CD14-positive monocyte (primary cell): Measurements from ENCODE around the gene PELI2. TPM values are rescaled to one million over a fixed set of nuclear protein-coding genes. Genes with fewer than 3 reads are reported as not detected.

Source experiments
- DNase-seq, 3 donors: peaks; one replicate each; pipeline ENCODE4 v3.0.0-alpha.2; 2011 to 2022
- H2AFZ ChIP-seq: 2 replicates; pipeline ENCODE4 v1.6.0; 2012; ENCODE audit warnings: mild to moderate bottlenecking, low read depth, low read length, inconsistent platforms; ENCODE audit not compliant: insufficient read depth, poor library complexity, severe bottlenecking
- H3K27ac ChIP-seq, 2 donors: 1 replicate in 1 of 2; 2 replicates in 1 of 2; pipeline ENCODE4 v1.5.1; 2012 to 2013; ENCODE audit warnings: low read length in 2 of 2, control low read depth in 1 of 2, inconsistent platforms in 1 of 2, low read depth in 1 of 2, mild to moderate bottlenecking in 1 of 2
- H3K27me3 ChIP-seq, 2 donors: one replicate each; pipeline versions ENCODE4 v1.6.0 to v1.6.1; 2011 to 2013; ENCODE audit warnings: low read length in 2 of 2; ENCODE audit not compliant: control insufficient read depth in 2 of 2, insufficient read depth in 2 of 2
- H3K36me3 ChIP-seq, 2 donors: replicated peaks in 1 of 2; 1 replicate in 1 of 2; 2 replicates in 1 of 2; pipeline versions ENCODE4 v1.5.1 to v1.6.1; 2012 to 2013; ENCODE audit warnings: low read length in 2 of 2, control low read depth in 1 of 2, inconsistent platforms in 1 of 2, mild to moderate bottlenecking in 1 of 2; ENCODE audit not compliant: insufficient read depth in 2 of 2, control insufficient read depth in 1 of 2
- H3K4me1 ChIP-seq, 2 donors: 1 replicate in 1 of 2; 2 replicates in 1 of 2; pipeline versions ENCODE4 v1.5.1 to v1.6.1; 2012 to 2013; ENCODE audit warnings: low read length in 2 of 2, control low read depth in 1 of 2, inconsistent platforms in 1 of 2, mild to moderate bottlenecking in 1 of 2, moderate library complexity in 1 of 2; ENCODE audit not compliant: insufficient read depth in 2 of 2, control insufficient read depth in 1 of 2
- H3K4me2 ChIP-seq: replicated peaks from 2 replicates; pipeline ENCODE3; 2012; ENCODE audit warnings: low read length, moderate library complexity, mild to moderate bottlenecking; ENCODE audit not compliant: poor library complexity, severe bottlenecking; ENCODE audit errors: extremely low read depth
- H3K4me3 ChIP-seq, 3 experiments: fragments of 200-600 bp in 1 of 3; sonication (generic) in 1 of 3; replicated peaks in 1 of 3; 1 replicate in 2 of 3; 2 replicates in 1 of 3; pipeline ENCODE4 v1.5.1; 2011 to 2013; ENCODE audit warnings: low read length in 3 of 3, mild to moderate bottlenecking in 3 of 3, control low read depth in 2 of 3, low read depth in 2 of 3, inconsistent platforms in 1 of 3, moderate library complexity in 1 of 3
- H3K79me2 ChIP-seq: 2 replicates; pipeline ENCODE4 v1.6.0; 2012; ENCODE audit warnings: mild to moderate bottlenecking, control low read depth, inconsistent platforms, low read length, moderate library complexity; ENCODE audit not compliant: insufficient read depth
- H3K9ac ChIP-seq: 2 replicates; pipeline ENCODE4 v1.6.0; 2017; ENCODE audit warnings: low read length, mild to moderate bottlenecking; ENCODE audit not compliant: insufficient read depth, poor library complexity, severe bottlenecking
- H3K9me3 ChIP-seq, 2 donors: replicated peaks in 1 of 2; 1 replicate in 1 of 2; 2 replicates in 1 of 2; pipeline versions ENCODE4 v1.5.1 to v1.6.1; 2012 to 2013; ENCODE audit warnings: low read length in 2 of 2, control low read depth in 1 of 2; ENCODE audit not compliant: control insufficient read depth in 1 of 2, insufficient read depth in 1 of 2
- H4K20me1 ChIP-seq: 2 replicates; pipeline ENCODE4 v1.6.0; 2012; ENCODE audit warnings: mild to moderate bottlenecking, low read length, control low read depth, moderate library complexity; ENCODE audit not compliant: insufficient read depth
- H3K27ac Mint-ChIP-seq, 7 donors: one replicate each; pipeline ENCODE4 v1.8.0; 2020; ENCODE audit warnings: mild to moderate bottlenecking in 7 of 7, mixed read lengths in 7 of 7, moderate library complexity in 6 of 7, inconsistent platforms in 2 of 7
- H3K27me3 Mint-ChIP-seq, 3 donors: one replicate each; pipeline ENCODE4 v1.8.0; 2021 to 2022; ENCODE audit warnings: low read depth in 3 of 3, mild to moderate bottlenecking in 3 of 3, mixed read lengths in 3 of 3, moderate library complexity in 3 of 3, inconsistent platforms in 1 of 3
- H3K36me3 Mint-ChIP-seq, 2 donors: one replicate each; pipeline ENCODE4 v1.8.0; 2020; ENCODE audit warnings: mixed read lengths in 2 of 2, inconsistent platforms in 1 of 2, mild to moderate bottlenecking in 1 of 2
- H3K4me1 Mint-ChIP-seq: one replicate; pipeline ENCODE4 v1.8.0; 2020; ENCODE audit warnings: mild to moderate bottlenecking, mixed read lengths
- H3K4me3 Mint-ChIP-seq, 2 donors: one replicate each; pipeline ENCODE4 v1.8.0; 2020; ENCODE audit warnings: mild to moderate bottlenecking in 2 of 2, mixed read lengths in 2 of 2, moderate library complexity in 1 of 2
- H3K9me3 Mint-ChIP-seq, 7 donors: one replicate each; pipeline ENCODE4 v1.8.0; 2020 to 2022; ENCODE audit warnings: mixed read lengths in 7 of 7, mild to moderate bottlenecking in 6 of 7, moderate library complexity in 6 of 7, inconsistent platforms in 2 of 7
- CTCF ChIP-seq: fragments of 200-600 bp; IDR thresholded peaks from one replicate; pipeline ENCODE4 v1.8.0; 2022; ENCODE audit warnings: antibody characterized with exemption, mild to moderate bottlenecking
- WGBS: methylation state at CpG from one replicate; pipeline ENCODE4 v1.1.5; 2013; ENCODE audit warnings: missing lambda C conversion rate; ENCODE audit not compliant: insufficient coverage; 5-methylcytosine and 5-hydroxymethylcytosine counted together
- intact Hi-C, 2 donors: fragments of 100-400 bp; cut with micrococcal nuclease; formaldehyde crosslinking; loops; one replicate each; pipeline versions ENCODE4 v1.15.0 to v1.15.1; 2023
- polyA plus RNA-seq, 3 donors: library from polyadenylated mRNA; depleted of rRNA in 1 of 3; unstranded in 2 of 3; stranded (reverse) in 1 of 3; fragments of 300-500 nt in 2 of 3; fragments of >200 nt in 1 of 3; fragmentation: Illumina TruSeq in 2 of 3; gene quantifications; 1 replicate in 2 of 3; 2 replicates in 1 of 3; pipeline ENCODE4 v1.2.3, GENCODE V29; 2012 to 2021

PELI2 gene
- polyA plus RNA-seq, 3 donors = 10.1 to 35.8 (median 12.5) TPM

- Histone ChIP-seq H3K27ac (no peak overlapping the region), H3K79me2 (peaks cover 98% of the 10 kb centered on the region), H3K4me1 (peaks cover 21 to 41% of the 10 kb centered on the region in 2 donors), H3K9ac (no peak overlapping the region), H3K4me3 (no peak overlapping the region), H4K20me1 (peaks cover 100% of the 10 kb centered on the region), H3K4me2 (no peak overlapping the region), H2AFZ (no peak overlapping the region), H3K27me3 (no peaks in the 10 kb centered on the region), H3K9me3 (no peaks in the 10 kb centered on the region), H3K36me3 (no peaks in the 10 kb centered on the region)
- no CpG with 5 or more reads among the region's 1 CpG for WGBS
- Mint-ChIP-seq H3K36me3 (peaks cover 2 to 7% of the 10 kb centered on the region in 2 donors), H3K4me1 (peaks cover 60% of the 10 kb centered on the region), H3K27ac (no peak overlapping the region), H3K4me3 (no peak overlapping the region), H3K27me3 (peaks cover 0 to 3% (median 0%) of the 10 kb centered on the region in 3 donors), H3K9me3 (no peaks in the 10 kb centered on the region)
- intact Hi-C loops = no loop called here
- no peak for DNase-seq
- TF ChIP-seq CTCF = no peak
These were observed 26.0 kb downstream of the PELI2 start for GRCh38 chr14:56144176-56144575.

- peaks cover 100% of the 10 kb centered on the region for H4K20me1 ChIP-seq
- TF ChIP-seq CTCF = no peak
- H3K4me3 Mint-ChIP-seq = no peak overlapping the region
- no peak overlapping the region for H3K4me3 ChIP-seq
- H3K9me3 Mint-ChIP-seq = no peaks in the 10 kb centered on the region
- H3K4me1 Mint-ChIP-seq = peaks cover 61% of the 10 kb centered on the region
- no peaks in the 10 kb centered on the region for H3K27me3 ChIP-seq
- peaks cover 0 to 3% (median 0%) of the 10 kb centered on the region in 3 donors for H3K27me3 Mint-ChIP-seq
- peaks cover 28 to 52% of the 10 kb centered on the region in 2 donors for H3K4me1 ChIP-seq
- no peak overlapping the region for H2AFZ ChIP-seq
- WGBS = 80% methylated on average over 1 of the region's 5 CpGs
- no peak for DNase-seq
- no peak overlapping the region for H3K4me2 ChIP-seq
- intact Hi-C loops = no loop called here
- H3K79me2 ChIP-seq = peaks cover 98% of the 10 kb centered on the region
- no peak overlapping the region for H3K9ac ChIP-seq
- H3K9me3 ChIP-seq = no peaks in the 10 kb centered on the region
- H3K27ac ChIP-seq = no peak overlapping the region
- peak overlapping the region in 4 of 7 donors; percentile 15 to 74 (median 58) for H3K27ac Mint-ChIP-seq
- H3K36me3 ChIP-seq = no peaks in the 10 kb centered on the region
- peaks cover 2 to 7% of the 10 kb centered on the region in 2 donors for H3K36me3 Mint-ChIP-seq
These were observed 27.1 kb downstream of the PELI2 start for GRCh38 chr14:56145181-56145769.
